Type B pancreatic cell (in vitro differentiated cells): ENCODE data around the gene VSTM2L. TPM values are rescaled to one million over a fixed set of nuclear protein-coding genes. Genes with fewer than 3 reads are reported as not detected.

Experiments
- DNase-seq: peaks from one replicate; pipeline ENCODE4 v3.0.0; 2021; ENCODE audit warnings: mixed read lengths; ENCODE audit not compliant: unreplicated experiment; ENCODE audit errors: extremely low spot score
- H3K27ac Mint-ChIP-seq: 2 replicates; pipeline ENCODE4 v1.8.0; 2021; ENCODE audit warnings: mild to moderate bottlenecking, mixed read lengths
- H3K27me3 Mint-ChIP-seq: 2 replicates; pipeline ENCODE4 v1.8.0; 2021; ENCODE audit warnings: mixed read lengths
- H3K36me3 Mint-ChIP-seq: 2 replicates; pipeline ENCODE4 v1.8.0; 2021; ENCODE audit warnings: mixed read lengths
- H3K4me1 Mint-ChIP-seq: one replicate; pipeline ENCODE4 v1.8.0; 2021; ENCODE audit warnings: mixed read lengths; ENCODE audit not compliant: unreplicated experiment
- H3K4me3 Mint-ChIP-seq: 2 replicates; pipeline ENCODE4 v1.8.0; 2021; ENCODE audit warnings: mild to moderate bottlenecking, mixed read lengths
- H3K9me3 Mint-ChIP-seq: 2 replicates; pipeline ENCODE4 v1.8.0; 2021; ENCODE audit warnings: mixed read lengths
- total RNA-seq: library from RNA; stranded (reverse); gene quantifications from 2 replicates; pipeline ENCODE4 v1.2.1, GENCODE V29; 2021; ENCODE audit warnings: low replicate concordance
- TF ChIP-seq, protein P1 (sequence below): fragments of 200-600 bp; sonication (generic); conservative IDR thresholded peaks from 2 replicates; pipeline ENCODE4 v1.5.0; 2021; ENCODE audit warnings: antibody characterized with exemption, mild to moderate bottlenecking

Gene VSTM2L
- total RNA-seq, 1 donor from 2014 or later, result 11.4 TPM

DNA sequence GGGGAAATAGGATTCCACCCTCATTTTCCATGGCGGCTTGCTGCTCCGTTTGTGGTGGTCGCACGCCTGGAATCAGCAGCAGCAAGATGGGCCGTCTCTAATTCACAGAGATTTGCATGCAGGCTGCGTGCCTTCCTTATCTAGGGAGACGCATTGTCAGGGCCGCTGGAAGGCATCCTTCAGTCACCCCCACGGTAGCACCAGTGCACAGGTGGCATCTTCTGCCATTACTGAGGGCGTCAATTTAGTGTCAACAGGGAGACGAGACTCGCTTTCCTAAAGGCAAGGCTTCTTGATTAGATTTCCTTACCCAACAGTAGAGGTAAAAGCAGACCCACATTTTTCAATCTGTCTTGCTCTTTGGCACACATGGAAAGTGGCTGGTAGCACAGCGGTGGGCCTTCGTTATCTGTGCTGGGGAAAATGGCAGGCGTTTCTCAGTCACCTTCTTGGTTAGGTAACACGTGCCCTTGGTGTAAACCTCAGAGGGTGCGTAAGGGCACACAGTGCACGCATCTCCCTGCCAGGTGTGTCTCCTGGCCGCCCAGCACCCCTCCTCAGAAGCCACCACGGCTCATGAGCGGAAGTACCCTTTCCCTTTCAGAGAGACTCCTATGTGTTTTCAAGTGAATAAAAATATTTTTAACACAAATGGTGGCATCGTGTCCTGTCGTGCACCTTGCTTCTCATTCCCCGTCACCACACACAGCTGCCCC, 27.3 kb upstream of the VSTM2L start:
- TF ChIP-seq, protein P1, sequence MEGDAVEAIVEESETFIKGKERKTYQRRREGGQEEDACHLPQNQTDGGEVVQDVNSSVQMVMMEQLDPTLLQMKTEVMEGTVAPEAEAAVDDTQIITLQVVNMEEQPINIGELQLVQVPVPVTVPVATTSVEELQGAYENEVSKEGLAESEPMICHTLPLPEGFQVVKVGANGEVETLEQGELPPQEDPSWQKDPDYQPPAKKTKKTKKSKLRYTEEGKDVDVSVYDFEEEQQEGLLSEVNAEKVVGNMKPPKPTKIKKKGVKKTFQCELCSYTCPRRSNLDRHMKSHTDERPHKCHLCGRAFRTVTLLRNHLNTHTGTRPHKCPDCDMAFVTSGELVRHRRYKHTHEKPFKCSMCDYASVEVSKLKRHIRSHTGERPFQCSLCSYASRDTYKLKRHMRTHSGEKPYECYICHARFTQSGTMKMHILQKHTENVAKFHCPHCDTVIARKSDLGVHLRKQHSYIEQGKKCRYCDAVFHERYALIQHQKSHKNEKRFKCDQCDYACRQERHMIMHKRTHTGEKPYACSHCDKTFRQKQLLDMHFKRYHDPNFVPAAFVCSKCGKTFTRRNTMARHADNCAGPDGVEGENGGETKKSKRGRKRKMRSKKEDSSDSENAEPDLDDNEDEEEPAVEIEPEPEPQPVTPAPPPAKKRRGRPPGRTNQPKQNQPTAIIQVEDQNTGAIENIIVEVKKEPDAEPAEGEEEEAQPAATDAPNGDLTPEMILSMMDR, result no peak
- no peaks in the 10 kb centered on the region for H3K27me3 Mint-ChIP-seq
- H3K27ac Mint-ChIP-seq, result no peak overlapping the region
- no peak overlapping the region for H3K4me3 Mint-ChIP-seq
- H3K4me1 Mint-ChIP-seq, result peaks cover 12% of the 10 kb centered on the region
- DNase-seq, result no peak
- H3K36me3 Mint-ChIP-seq, result peaks cover 7% of the 10 kb centered on the region
- H3K9me3 Mint-ChIP-seq, result no peaks in the 10 kb centered on the region

DNA sequence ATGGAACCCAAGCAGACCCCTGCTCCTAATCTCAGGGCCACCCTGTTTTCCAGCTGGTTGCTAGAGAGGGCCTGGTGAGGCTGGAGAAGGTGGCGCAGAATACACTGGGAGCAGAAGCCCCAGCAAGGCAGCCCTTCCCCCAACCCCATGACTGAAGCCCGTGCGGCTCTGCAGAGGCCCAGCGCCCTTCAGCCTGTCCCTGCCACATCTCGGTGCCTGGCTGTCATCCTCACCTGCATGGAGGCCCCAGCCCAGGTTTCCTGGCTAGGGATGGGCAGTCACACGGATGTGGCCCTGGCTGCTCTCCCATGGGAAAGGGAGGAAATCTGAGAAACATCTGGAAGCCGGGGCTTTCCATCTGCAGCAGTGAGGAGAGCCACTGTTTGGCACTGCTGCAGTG, 26.1 kb upstream of the VSTM2L start:
- no peak overlapping the region for H3K4me3 Mint-ChIP-seq
- no peak for DNase-seq
- peaks cover 19% of the 10 kb centered on the region for H3K4me1 Mint-ChIP-seq
- no peaks in the 10 kb centered on the region for H3K27me3 Mint-ChIP-seq
- no peaks in the 10 kb centered on the region for H3K9me3 Mint-ChIP-seq
- peaks cover 3% of the 10 kb centered on the region for H3K36me3 Mint-ChIP-seq
- no peak overlapping the region for H3K27ac Mint-ChIP-seq
- TF ChIP-seq, protein P1, result no peak

DNA sequence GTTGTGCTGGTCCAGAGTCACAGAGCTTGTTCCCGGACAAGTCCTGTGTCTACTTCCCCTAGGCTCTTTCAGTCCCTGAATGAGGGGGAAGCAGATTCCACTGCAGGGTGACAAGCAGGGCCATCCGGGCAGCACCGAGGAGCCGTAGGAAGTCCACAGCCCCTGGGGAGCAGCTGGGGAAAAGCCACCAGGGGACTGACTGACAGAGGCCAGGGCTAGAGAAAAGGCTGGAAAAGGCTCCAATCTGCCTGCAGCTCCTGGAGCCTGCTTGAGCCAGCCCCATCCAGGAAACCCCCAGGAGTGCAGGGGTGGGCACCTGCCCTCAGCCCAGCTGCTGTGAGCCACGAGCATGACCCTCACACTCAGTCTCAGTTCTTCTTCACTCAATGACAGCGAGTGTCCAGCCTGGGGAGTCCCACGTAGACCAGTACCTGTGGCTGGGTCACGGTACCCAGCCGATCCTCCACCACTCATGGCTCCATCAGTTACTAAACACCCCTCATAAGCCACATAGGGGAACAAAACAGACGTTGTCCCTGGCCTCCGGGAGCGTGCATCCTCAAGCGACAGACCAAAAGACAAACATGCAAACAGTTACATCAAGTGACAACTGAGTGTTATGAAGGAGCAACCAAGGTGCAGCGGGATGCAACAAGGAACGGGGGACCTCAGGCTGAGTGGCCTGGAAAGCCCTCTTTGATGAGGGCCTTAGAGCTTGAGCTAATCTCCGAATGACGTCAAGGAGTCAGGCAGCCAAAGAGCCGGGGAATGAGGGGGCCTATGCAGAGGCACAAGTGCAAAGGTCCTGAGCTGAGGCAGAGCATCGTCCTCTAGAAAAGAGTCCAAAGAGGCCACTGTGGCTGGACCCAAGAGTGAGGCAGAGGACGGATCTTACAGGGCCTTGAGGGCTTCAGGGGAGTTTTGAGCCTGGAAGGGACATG, 24.8 kb upstream of the VSTM2L start:
- TF ChIP-seq, protein P1, result no peak
- no peak overlapping the region for H3K4me3 Mint-ChIP-seq
- H3K36me3 Mint-ChIP-seq, result peaks cover 3% of the 10 kb centered on the region
- no peaks in the 10 kb centered on the region for H3K9me3 Mint-ChIP-seq
- DNase-seq, result no peak
- no peak overlapping the region for H3K27ac Mint-ChIP-seq
- peaks cover 25% of the 10 kb centered on the region for H3K4me1 Mint-ChIP-seq
- H3K27me3 Mint-ChIP-seq, result no peaks in the 10 kb centered on the region

DNA sequence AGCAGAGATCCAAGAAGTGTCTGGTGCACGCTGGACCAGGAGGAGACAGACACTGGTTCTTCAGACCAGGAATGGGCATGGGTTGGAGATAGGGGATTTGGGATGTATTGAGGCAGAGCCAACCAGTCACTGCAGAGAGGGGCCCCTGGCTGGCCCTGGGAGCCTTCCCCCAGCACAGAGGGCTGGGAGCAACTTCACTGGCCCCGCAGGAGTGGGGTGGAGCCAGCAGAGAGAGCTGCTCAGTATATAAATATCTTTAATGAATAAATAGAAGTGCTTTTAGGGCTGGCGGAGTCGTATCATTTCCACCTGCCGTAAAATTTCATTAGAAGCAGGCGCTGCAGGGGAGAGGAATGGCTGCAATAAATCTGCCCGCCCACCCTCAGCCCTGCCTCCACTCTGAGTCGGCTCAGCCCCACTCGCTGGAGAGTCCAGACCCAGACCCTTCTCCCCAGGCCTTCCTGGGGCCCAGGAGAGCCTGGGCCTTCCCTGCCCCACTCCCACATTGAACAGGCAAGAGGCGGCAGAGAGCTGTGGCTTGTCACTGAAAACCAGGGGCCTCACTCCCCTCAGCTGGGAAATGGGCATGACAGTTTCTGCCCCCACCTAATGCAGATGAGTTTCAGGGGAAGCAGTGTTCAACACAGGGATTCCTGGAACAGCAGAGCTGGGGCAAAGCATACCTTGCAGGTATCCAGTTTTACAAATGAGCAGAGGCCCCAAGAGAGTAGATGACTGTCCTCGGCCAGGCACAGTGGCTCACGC, 23.9 kb upstream of the VSTM2L start:
- H3K4me1 Mint-ChIP-seq, result peaks cover 25% of the 10 kb centered on the region
- TF ChIP-seq, protein P1, result no peak
- no peaks in the 10 kb centered on the region for H3K9me3 Mint-ChIP-seq
- no peak overlapping the region for H3K4me3 Mint-ChIP-seq
- DNase-seq, result no peak
- no peaks in the 10 kb centered on the region for H3K27me3 Mint-ChIP-seq
- no peak overlapping the region for H3K27ac Mint-ChIP-seq
- H3K36me3 Mint-ChIP-seq, result peaks cover 3% of the 10 kb centered on the region

DNA sequence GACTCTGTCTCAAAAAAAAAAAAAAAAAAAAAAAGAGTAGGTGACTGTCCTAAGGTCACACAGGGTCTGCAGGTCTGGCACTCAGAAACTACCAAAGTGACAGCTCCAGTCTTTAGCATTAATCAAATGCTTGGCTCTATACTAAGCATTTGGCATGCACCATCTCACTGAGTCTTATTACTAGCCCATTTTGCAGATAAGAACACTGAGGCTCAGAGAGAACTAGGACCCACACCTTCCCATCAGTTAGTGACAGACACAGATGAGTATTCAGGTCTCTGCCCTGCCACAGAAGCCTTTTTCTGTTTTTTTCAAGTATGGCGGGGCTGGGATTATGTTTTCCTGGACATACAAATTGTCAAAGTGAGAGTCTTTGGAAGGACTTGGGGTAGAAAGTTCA, 23.1 kb upstream of the VSTM2L start:
- H3K36me3 Mint-ChIP-seq, result no peaks in the 10 kb centered on the region
- TF ChIP-seq, protein P1, result no peak
- DNase-seq, result no peak
- H3K4me3 Mint-ChIP-seq, result no peak overlapping the region
- H3K27ac Mint-ChIP-seq, result no peak overlapping the region
- no peaks in the 10 kb centered on the region for H3K27me3 Mint-ChIP-seq
- no peaks in the 10 kb centered on the region for H3K9me3 Mint-ChIP-seq
- H3K4me1 Mint-ChIP-seq, result peaks cover 25% of the 10 kb centered on the region
